ENCODE results near the gene UBE2V1. TPM values are rescaled to one million over a fixed set of nuclear protein-coding genes. Genes with fewer than 3 reads are reported as not detected.

Gene UBE2V1
- total and polyA plus RNA-seq, 2 donors (not counting 3 experiments of a cell fraction or from before 2014, with no cell fraction given), result 145 to 156 TPM

GRCh38 chr20:50130356-50130723 lies 17.4 kb upstream of the UBE2V1 start:
- Histone ChIP-seq H3K4me2 (ENCODE audit: insufficient read depth, low read length) (no peak overlapping the region), H3K9me1 (replicated peaks; ENCODE audit: control insufficient read depth, extremely low read depth, insufficient read depth, low read length) (no peaks in the 10 kb centered on the region), H3K36me3 (ENCODE audit: control insufficient read depth in 2 of 2, extremely low read depth in 1 of 2, insufficient read depth in 2 of 2, low read length in 2 of 2) (peaks cover 31 to 62% of the 10 kb centered on the region in 2 experiments), H4K20me1 (replicated peaks; ENCODE audit: control insufficient read depth, extremely low read depth, insufficient read depth, low read length) (no peaks in the 10 kb centered on the region), H3K27ac (ENCODE audit: insufficient read depth, low read depth, low read length) (no peak overlapping the region), H3K27me3 (ENCODE audit: control insufficient read depth in 2 of 2, insufficient read depth in 2 of 2, low read length in 2 of 2) (no peaks in the 10 kb centered on the region), H3K4me3 (replicated peaks in 1 of 3; ENCODE audit: insufficient read depth in 1 of 3, low read depth in 1 of 3, low read length in 3 of 3) (no peak overlapping the region), H3K9ac (replicated peaks; ENCODE audit: extremely low read depth, insufficient read depth, low read length) (no peak overlapping the region), H2AFZ (ENCODE audit: low read depth, low read length) (no peak overlapping the region), H3K79me2 (ENCODE audit: control insufficient read depth, insufficient read depth, low read length) (peaks cover 50% of the 10 kb centered on the region), H3K9me3 (replicated peaks; ENCODE audit: control insufficient read depth, insufficient read depth, low read length) (no peaks in the 10 kb centered on the region), H3K4me1 (ENCODE audit: control insufficient read depth, extremely low read depth, insufficient read depth, low read length) (no peaks in the 10 kb centered on the region)
- intact Hi-C loops (cut with micrococcal nuclease) (no loop called here), dilution Hi-C loops (cut with MboI; ENCODE audit: extremely low pct_ligation_motif_present, low sequenced_read_pairs) (no loop called here)
- CTCF ChIA-PET, result interaction anchor here (0.6 kb wide), 1 partner anchor 10 kb away, joined by 3 read pairs; no protein-coding TSS in a partner anchor
- DNase-seq (ENCODE audit: low read depth, low spot score), result no peak
- POLR2A ChIA-PET, result interaction anchor here (0.6 kb wide), 1 partner anchor 155 kb away, joined by 6 read pairs; no protein-coding TSS in a partner anchor
- TF ChIP-seq POLR2A (IDR thresholded peaks at IDR 0.05; ENCODE audit: low read depth, low read length) (no peak), FOS (IDR thresholded peaks at IDR 0.05; ENCODE audit: borderline replicate concordance, insufficient read depth, low read length) (no peak), EZH2 (IDR thresholded peaks at IDR 0.05; ENCODE audit: borderline replicate concordance, low read depth, low read length, severe bottlenecking) (no peak), CTCF (IDR thresholded peaks at IDR 0.05; ENCODE audit: extremely low read depth in 1 of 2, insufficient read depth in 1 of 2, low read depth in 1 of 2, low read length in 2 of 2) (no peak), MAX (IDR thresholded peaks at IDR 0.05; ENCODE audit: insufficient read depth, insufficient read length) (no peak), POLR2AphosphoS5 (IDR thresholded peaks at IDR 0.05; ENCODE audit: insufficient read depth, low read depth, low read length) (no peak), GATA2 (IDR thresholded peaks at IDR 0.05; ENCODE audit: insufficient read depth, insufficient read length, low read depth, low read length) (no peak), MYC (IDR thresholded peaks at IDR 0.05; ENCODE audit: low read depth, low read length) (no peak)
- no peak for FAIRE-seq
- BruUV-seq (replicated peaks), result no TSS peak

Measured in endothelial cell of umbilical vein (primary cell).